ENCODE results near the gene MGARP.

- TF ChIP-seq CTCF (IDR thresholded peaks at IDR 0.05) = no peak
- TF ChIP-seq POLR2A (IDR thresholded peaks at IDR 0.05) = no peak
These were observed 34.4 kb downstream of the MGARP start for GRCh38 chr4:139245590-139245989.

Data from testis (tissue), 2 donors.